Chondrocyte (in vitro differentiated cells): ENCODE data around the gene TULP4. TPM values are rescaled to one million over a fixed set of nuclear protein-coding genes. Genes with fewer than 3 reads are reported as not detected.
"Not testable (repeated sequence)": the region's sequence is repeated elsewhere in the genome, so short reads cannot be mapped to it uniquely, and the experiment has no call there.

Source experiments
- DNase-seq: peaks from one replicate; pipeline ENCODE4 v3.0.0; 2021; ENCODE audit warnings: mixed read lengths, low spot score
- H3K27ac Mint-ChIP-seq: one replicate; pipeline ENCODE4 v1.8.0; 2021; ENCODE audit warnings: mild to moderate bottlenecking, moderate library complexity, mixed read lengths; ENCODE audit not compliant: unreplicated experiment
- H3K27me3 Mint-ChIP-seq: 2 replicates; pipeline ENCODE4 v1.8.0; 2021; ENCODE audit warnings: low read depth, mixed read lengths
- H3K36me3 Mint-ChIP-seq: 2 replicates; pipeline ENCODE4 v1.8.0; 2021; ENCODE audit warnings: low read depth, mixed read lengths
- H3K4me1 Mint-ChIP-seq: 2 replicates; pipeline ENCODE4 v1.8.0; 2021; ENCODE audit warnings: low read depth, mild to moderate bottlenecking, mixed read lengths
- H3K4me3 Mint-ChIP-seq: one replicate; pipeline ENCODE4 v1.8.0; 2021; ENCODE audit warnings: mild to moderate bottlenecking, moderate library complexity, mixed read lengths; ENCODE audit not compliant: unreplicated experiment
- H3K9me3 Mint-ChIP-seq: 2 replicates; pipeline ENCODE4 v1.8.0; 2021; ENCODE audit warnings: low read depth, mixed read lengths
- total RNA-seq: library from RNA; stranded (reverse); gene quantifications from 3 replicates; pipeline ENCODE4 v1.2.1, GENCODE V29; 2021
- TF ChIP-seq, protein P1 (sequence below): fragments of 200-600 bp; sonication (generic); IDR thresholded peaks from 2 replicates; pipeline ENCODE4 v1.5.0; 2021; ENCODE audit warnings: antibody characterized with exemption, mild to moderate bottlenecking, moderate library complexity

The TULP4 gene
- total RNA-seq, 1 donor from 2014 or later: 97.7 TPM

- H3K36me3 Mint-ChIP-seq: peaks cover 2% of the 10 kb centered on the region
- H3K4me1 Mint-ChIP-seq: peaks cover 19% of the 10 kb centered on the region
- H3K27ac Mint-ChIP-seq: no peak overlapping the region
- peaks cover 5% of the 10 kb centered on the region for H3K9me3 Mint-ChIP-seq
- H3K27me3 Mint-ChIP-seq: no peaks in the 10 kb centered on the region
- no peak for DNase-seq
- no peak overlapping the region for H3K4me3 Mint-ChIP-seq
- TF ChIP-seq, protein P1, sequence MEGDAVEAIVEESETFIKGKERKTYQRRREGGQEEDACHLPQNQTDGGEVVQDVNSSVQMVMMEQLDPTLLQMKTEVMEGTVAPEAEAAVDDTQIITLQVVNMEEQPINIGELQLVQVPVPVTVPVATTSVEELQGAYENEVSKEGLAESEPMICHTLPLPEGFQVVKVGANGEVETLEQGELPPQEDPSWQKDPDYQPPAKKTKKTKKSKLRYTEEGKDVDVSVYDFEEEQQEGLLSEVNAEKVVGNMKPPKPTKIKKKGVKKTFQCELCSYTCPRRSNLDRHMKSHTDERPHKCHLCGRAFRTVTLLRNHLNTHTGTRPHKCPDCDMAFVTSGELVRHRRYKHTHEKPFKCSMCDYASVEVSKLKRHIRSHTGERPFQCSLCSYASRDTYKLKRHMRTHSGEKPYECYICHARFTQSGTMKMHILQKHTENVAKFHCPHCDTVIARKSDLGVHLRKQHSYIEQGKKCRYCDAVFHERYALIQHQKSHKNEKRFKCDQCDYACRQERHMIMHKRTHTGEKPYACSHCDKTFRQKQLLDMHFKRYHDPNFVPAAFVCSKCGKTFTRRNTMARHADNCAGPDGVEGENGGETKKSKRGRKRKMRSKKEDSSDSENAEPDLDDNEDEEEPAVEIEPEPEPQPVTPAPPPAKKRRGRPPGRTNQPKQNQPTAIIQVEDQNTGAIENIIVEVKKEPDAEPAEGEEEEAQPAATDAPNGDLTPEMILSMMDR: no peak
These were observed 85.3 kb downstream of the TULP4 start for GRCh38 chr6:158397578-158397977.

- H3K27ac Mint-ChIP-seq: no peak overlapping the region
- no peak for DNase-seq
- no peaks in the 10 kb centered on the region for H3K27me3 Mint-ChIP-seq
- TF ChIP-seq, protein P1: no peak
- peaks cover 2% of the 10 kb centered on the region for H3K36me3 Mint-ChIP-seq
- peaks cover 20% of the 10 kb centered on the region for H3K4me1 Mint-ChIP-seq
- peaks cover 5% of the 10 kb centered on the region for H3K9me3 Mint-ChIP-seq
- H3K4me3 Mint-ChIP-seq: no peak overlapping the region
These were observed 86.2 kb downstream of the TULP4 start for GRCh38 chr6:158398252-158399024.

DNA sequence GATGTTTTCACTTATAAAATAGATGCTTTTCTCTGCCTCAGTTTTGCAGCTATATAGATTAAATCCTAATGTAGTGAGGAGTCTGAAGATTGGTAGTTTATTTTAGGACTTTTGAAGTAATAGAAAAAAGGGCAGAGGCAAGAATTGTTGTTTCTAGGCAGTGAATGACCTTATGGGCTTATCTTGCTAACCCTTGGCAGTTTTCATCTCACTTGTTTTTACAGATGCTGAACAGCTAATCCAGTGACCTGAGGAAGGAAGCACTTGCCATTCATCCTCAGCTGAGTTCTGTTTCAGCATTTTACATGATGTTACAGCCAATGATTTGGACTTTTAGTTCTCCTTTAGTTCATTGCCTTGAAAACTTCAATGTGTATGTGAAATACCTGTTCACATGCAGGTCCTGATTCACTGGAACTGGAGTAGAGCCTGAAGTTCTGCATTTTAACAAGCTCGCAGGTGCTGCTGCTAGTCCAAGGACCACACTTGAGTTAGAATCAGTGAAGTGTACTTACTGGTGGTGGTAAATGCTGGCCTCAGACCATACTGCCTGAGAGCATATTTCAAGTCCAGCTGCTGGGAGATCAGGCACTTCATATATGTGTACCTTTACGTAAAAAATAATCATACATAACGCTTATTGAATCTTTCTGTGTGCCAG lies 86.9 kb downstream of the TULP4 start:
- no peaks in the 10 kb centered on the region for H3K27me3 Mint-ChIP-seq
- peaks cover 23% of the 10 kb centered on the region for H3K4me1 Mint-ChIP-seq
- no peak overlapping the region for H3K27ac Mint-ChIP-seq
- TF ChIP-seq, protein P1: no peak
- DNase-seq: no peak
- H3K4me3 Mint-ChIP-seq: no peak overlapping the region
- no peaks in the 10 kb centered on the region for H3K36me3 Mint-ChIP-seq
- no peaks in the 10 kb centered on the region for H3K9me3 Mint-ChIP-seq

DNA sequence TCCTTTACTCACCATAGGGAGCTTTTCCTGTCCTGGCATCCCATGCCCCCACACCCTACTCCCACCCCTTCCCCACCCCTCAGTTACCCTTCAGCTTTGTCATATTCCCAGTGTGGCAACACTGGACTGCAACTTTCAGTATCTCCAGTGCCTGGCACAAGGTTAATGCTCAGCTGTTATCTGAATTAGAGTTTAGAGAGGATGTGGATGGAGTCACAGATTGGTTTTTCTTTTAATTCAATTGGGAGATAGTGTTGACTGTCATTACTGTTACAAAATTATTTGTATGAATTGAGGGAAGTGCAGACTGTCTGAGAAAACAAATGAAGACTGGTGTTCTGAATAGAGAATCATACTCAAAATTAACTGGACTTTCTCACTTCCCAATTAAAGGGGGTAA lies 89.9 kb downstream of the TULP4 start:
- H3K27me3 Mint-ChIP-seq: no peaks in the 10 kb centered on the region
- no peak for DNase-seq
- H3K4me1 Mint-ChIP-seq: peaks cover 42% of the 10 kb centered on the region
- no peak overlapping the region for H3K4me3 Mint-ChIP-seq
- H3K9me3 Mint-ChIP-seq: peaks cover 12% of the 10 kb centered on the region
- peaks cover 9% of the 10 kb centered on the region for H3K36me3 Mint-ChIP-seq
- peak overlapping the region; percentile 74 for H3K27ac Mint-ChIP-seq
- TF ChIP-seq, protein P1: no peak

DNA sequence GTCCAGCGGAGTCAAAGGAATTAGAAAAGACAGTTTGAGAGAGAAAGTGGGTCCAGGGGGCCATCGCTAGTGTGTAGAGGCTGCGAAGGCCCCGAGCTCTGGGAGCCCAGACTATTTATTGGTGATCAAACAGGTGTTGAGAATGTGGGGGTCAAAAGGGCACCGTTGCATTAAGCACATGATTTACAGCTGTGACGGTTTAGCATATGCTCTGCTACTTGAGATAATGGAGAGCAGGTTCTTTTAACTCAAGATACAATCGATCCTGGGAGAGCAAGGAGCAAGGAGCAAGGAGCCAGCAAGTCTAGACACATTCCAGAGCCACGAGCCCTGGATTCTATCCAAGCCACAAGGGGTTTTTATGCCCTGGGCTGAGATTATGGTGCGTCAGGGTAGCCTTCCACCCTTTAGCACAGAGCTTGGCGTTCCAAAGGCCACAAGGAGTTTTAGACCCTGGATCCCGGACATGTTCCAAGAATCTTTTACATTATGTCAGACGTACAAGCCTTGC lies 93.1 kb downstream of the TULP4 start:
- peaks cover 65% of the 10 kb centered on the region for H3K4me1 Mint-ChIP-seq
- not testable (repeated sequence) for DNase-seq, H3K4me3 Mint-ChIP-seq, H3K27me3 Mint-ChIP-seq, H3K36me3 Mint-ChIP-seq
- peaks cover 12% of the 10 kb centered on the region for H3K9me3 Mint-ChIP-seq
- peak overlapping the region; percentile 80 for H3K27ac Mint-ChIP-seq
